ENCODE data around the gene CFAP74.

The CFAP74 gene

DNA sequence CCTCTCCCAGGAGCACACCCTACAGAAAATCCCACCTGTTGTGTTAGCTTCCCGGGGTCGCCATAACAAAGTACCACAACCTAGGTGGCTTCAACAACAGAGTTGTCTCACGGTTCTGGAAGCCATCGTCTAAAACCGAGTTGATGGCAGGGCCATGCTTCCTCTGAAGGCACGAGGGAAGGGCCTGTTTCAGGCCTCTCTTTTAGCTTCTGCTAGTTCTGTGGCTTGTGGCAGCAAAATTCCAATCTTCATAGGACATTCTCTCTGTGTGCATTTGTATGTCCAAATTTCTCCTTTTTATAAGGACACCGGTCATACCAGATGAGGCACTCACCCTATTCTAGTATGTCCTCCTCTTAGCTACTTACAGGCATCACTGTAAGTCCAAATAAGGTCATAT, 3.2 kb downstream of the CFAP74 start:
- no peak overlapping the region for H3K14ac ChIP-seq (ENCODE audit: low read length)
- no peak overlapping the region for H2AK5ac ChIP-seq (ENCODE audit: low read depth, low read length)
- H4K8ac ChIP-seq (ENCODE audit: low read depth, low read length): no peak overlapping the region
- whole genome bisulfite sequencing, 2 donors (ENCODE audit: extremely low coverage in 2 of 2, insufficient read length in 2 of 2, insufficient replicate concordance in 1 of 2): no CpG with 5 or more reads among the region's 7 CpGs
- H3K27ac ChIP-seq (replicated peaks; ENCODE audit: low read length): no peak overlapping the region
- no peak overlapping the region for H3K4me3 ChIP-seq (ENCODE audit: low read length in 2 of 2)
- no peak overlapping the region for H3K4me2 ChIP-seq (ENCODE audit: insufficient read depth, low read length, poor library complexity, severe bottlenecking)
- no peak overlapping the region for H3K4ac ChIP-seq (ENCODE audit: low read length)
- H3K79me1 ChIP-seq (ENCODE audit: low read depth, low read length): no peaks in the 10 kb centered on the region
- no peak overlapping the region for H2BK5ac ChIP-seq (ENCODE audit: low read length)
- no peak overlapping the region for H2BK120ac ChIP-seq (ENCODE audit: low read depth, low read length)
- H3K9me3 ChIP-seq (replicated peaks in 1 of 2; ENCODE audit: control insufficient read depth in 2 of 2, insufficient read depth in 1 of 2, low read depth in 1 of 2, low read length in 2 of 2): no peaks in the 10 kb centered on the region
- no peak for DNase-seq (ENCODE audit: low spot score)
- no peaks in the 10 kb centered on the region for H3K36me3 ChIP-seq (replicated peaks in 1 of 2; ENCODE audit: control insufficient read depth in 2 of 2, insufficient read depth in 2 of 2, low read length in 2 of 2)
- no peak overlapping the region for H2BK12ac ChIP-seq (ENCODE audit: low read length)
- H2BK15ac ChIP-seq (ENCODE audit: low read length): no peak overlapping the region
- H2AFZ ChIP-seq (ENCODE audit: low read length): no peak overlapping the region
- H3K23ac ChIP-seq (ENCODE audit: low read depth, low read length, poor library complexity): no peak overlapping the region
- peaks cover 0 to 18% (median 0%) of the 10 kb centered on the region in 3 experiments for H3K27me3 ChIP-seq (ENCODE audit: control insufficient read depth in 3 of 3, insufficient read depth in 3 of 3, low read depth in 1 of 3, low read length in 3 of 3)
- H3K9ac ChIP-seq (ENCODE audit: low read depth, low read length, poor library complexity): no peak overlapping the region
- H4K91ac ChIP-seq (ENCODE audit: low read depth, low read length, poor library complexity): no peak overlapping the region
- H3K4me1 ChIP-seq (ENCODE audit: control insufficient read depth in 2 of 2, insufficient read depth in 1 of 2, low read depth in 1 of 2, low read length in 2 of 2): peaks cover 4 to 6% of the 10 kb centered on the region in 2 donors
- H3K18ac ChIP-seq (ENCODE audit: low read length): no peak overlapping the region

- Histone ChIP-seq H2BK12ac (ENCODE audit: low read length) (no peak overlapping the region), H4K91ac (ENCODE audit: low read depth, low read length, poor library complexity) (no peak overlapping the region), H3K4me2 (ENCODE audit: insufficient read depth, low read length, poor library complexity, severe bottlenecking) (no peak overlapping the region), H3K14ac (ENCODE audit: low read length) (no peak overlapping the region), H4K8ac (ENCODE audit: low read depth, low read length) (no peak overlapping the region), H3K9me3 (replicated peaks in 1 of 2; ENCODE audit: control insufficient read depth in 2 of 2, insufficient read depth in 1 of 2, low read depth in 1 of 2, low read length in 2 of 2) (no peaks in the 10 kb centered on the region), H3K4me1 (ENCODE audit: control insufficient read depth in 2 of 2, insufficient read depth in 1 of 2, low read depth in 1 of 2, low read length in 2 of 2) (peaks cover 4 to 8% of the 10 kb centered on the region in 2 donors), H3K23ac (ENCODE audit: low read depth, low read length, poor library complexity) (no peak overlapping the region), H2AK5ac (ENCODE audit: low read depth, low read length) (no peak overlapping the region), H3K18ac (ENCODE audit: low read length) (no peak overlapping the region), H3K79me1 (ENCODE audit: low read depth, low read length) (no peaks in the 10 kb centered on the region), H3K27ac (replicated peaks; ENCODE audit: low read length) (no peak overlapping the region), H3K27me3 (ENCODE audit: control insufficient read depth in 3 of 3, insufficient read depth in 3 of 3, low read depth in 1 of 3, low read length in 3 of 3) (peaks cover 0 to 10% (median 0%) of the 10 kb centered on the region in 3 experiments), H3K36me3 (replicated peaks in 1 of 2; ENCODE audit: control insufficient read depth in 2 of 2, insufficient read depth in 2 of 2, low read length in 2 of 2) (no peaks in the 10 kb centered on the region), H3K4ac (ENCODE audit: low read length) (no peak overlapping the region), H2BK15ac (ENCODE audit: low read length) (no peak overlapping the region), H2AFZ (ENCODE audit: low read length) (no peak overlapping the region), H2BK120ac (ENCODE audit: low read depth, low read length) (no peak overlapping the region), H3K9ac (ENCODE audit: low read depth, low read length, poor library complexity) (no peak overlapping the region), H2BK5ac (ENCODE audit: low read length) (no peak overlapping the region), H3K4me3 (ENCODE audit: low read length in 2 of 2) (no peak overlapping the region)
- DNase-seq (ENCODE audit: low spot score): no peak
- WGBS, 2 donors (ENCODE audit: extremely low coverage in 2 of 2, insufficient read length in 2 of 2, insufficient replicate concordance in 1 of 2): no CpG with 5 or more reads among the region's 6 CpGs
These were observed 6.0 kb downstream of the CFAP74 start for GRCh38 chr1:1997576-1997975.

- Histone ChIP-seq H3K27ac (replicated peaks; ENCODE audit: low read length) (no peak overlapping the region), H3K27me3 (ENCODE audit: control insufficient read depth in 3 of 3, insufficient read depth in 3 of 3, low read depth in 1 of 3, low read length in 3 of 3) (peaks cover 0 to 4% (median 0%) of the 10 kb centered on the region in 3 experiments), H2BK120ac (ENCODE audit: low read depth, low read length) (no peak overlapping the region), H3K4ac (ENCODE audit: low read length) (no peak overlapping the region), H3K9ac (ENCODE audit: low read depth, low read length, poor library complexity) (no peak overlapping the region), H2BK5ac (ENCODE audit: low read length) (no peak overlapping the region), H4K91ac (ENCODE audit: low read depth, low read length, poor library complexity) (no peak overlapping the region), H2AK5ac (ENCODE audit: low read depth, low read length) (no peak overlapping the region), H3K18ac (ENCODE audit: low read length) (no peak overlapping the region), H3K4me3 (ENCODE audit: low read length in 2 of 2) (no peak overlapping the region), H4K8ac (ENCODE audit: low read depth, low read length) (no peak overlapping the region), H3K14ac (ENCODE audit: low read length) (no peak overlapping the region), H3K79me1 (ENCODE audit: low read depth, low read length) (no peaks in the 10 kb centered on the region), H3K23ac (ENCODE audit: low read depth, low read length, poor library complexity) (no peak overlapping the region), H3K4me2 (ENCODE audit: insufficient read depth, low read length, poor library complexity, severe bottlenecking) (no peak overlapping the region), H3K9me3 (replicated peaks in 1 of 2; ENCODE audit: control insufficient read depth in 2 of 2, insufficient read depth in 1 of 2, low read depth in 1 of 2, low read length in 2 of 2) (no peaks in the 10 kb centered on the region), H3K36me3 (replicated peaks in 1 of 2; ENCODE audit: control insufficient read depth in 2 of 2, insufficient read depth in 2 of 2, low read length in 2 of 2) (no peaks in the 10 kb centered on the region), H2BK12ac (ENCODE audit: low read length) (no peak overlapping the region), H2BK15ac (ENCODE audit: low read length) (no peak overlapping the region), H2AFZ (ENCODE audit: low read length) (peak overlapping the region; percentile 18), H3K4me1 (ENCODE audit: control insufficient read depth in 2 of 2, insufficient read depth in 1 of 2, low read depth in 1 of 2, low read length in 2 of 2) (peaks cover 4 to 8% of the 10 kb centered on the region in 2 donors)
- no peak for DNase-seq (ENCODE audit: low spot score)
- WGBS, 2 donors (ENCODE audit: extremely low coverage in 2 of 2, insufficient read length in 2 of 2, insufficient replicate concordance in 1 of 2): no CpG with 5 or more reads among the region's 12 CpGs
These were observed 7.4 kb downstream of the CFAP74 start for GRCh38 chr1:1996207-1996651.

DNA sequence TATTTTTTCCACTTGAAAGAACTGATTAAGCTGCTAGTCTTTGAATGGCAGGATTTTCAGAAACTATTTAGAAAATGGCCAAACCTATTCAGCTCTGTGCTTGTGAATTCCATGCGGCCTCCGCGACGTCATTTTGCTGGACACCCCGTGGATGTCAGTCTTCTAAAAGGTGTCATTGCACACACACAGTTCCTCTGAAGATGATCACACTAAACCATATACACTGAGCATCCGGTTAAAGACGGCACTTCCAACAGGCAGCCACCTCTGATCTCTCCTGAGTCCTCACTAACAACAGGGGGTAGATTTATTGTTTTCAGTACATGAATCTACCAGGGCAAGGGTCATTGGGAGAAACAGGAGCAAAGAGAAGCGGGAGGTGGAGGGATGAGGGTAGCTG, 9.1 kb downstream of the CFAP74 start:
- no CpG with 5 or more reads among the region's 8 CpGs for WGBS, 2 donors (ENCODE audit: extremely low coverage in 2 of 2, insufficient read length in 2 of 2, insufficient replicate concordance in 1 of 2)
- Histone ChIP-seq H3K14ac (ENCODE audit: low read length) (no peak overlapping the region), H3K4me1 (ENCODE audit: control insufficient read depth in 2 of 2, insufficient read depth in 1 of 2, low read depth in 1 of 2, low read length in 2 of 2) (peaks cover 4 to 9% of the 10 kb centered on the region in 2 donors), H3K9me3 (replicated peaks in 1 of 2; ENCODE audit: control insufficient read depth in 2 of 2, insufficient read depth in 1 of 2, low read depth in 1 of 2, low read length in 2 of 2) (no peaks in the 10 kb centered on the region), H2AFZ (ENCODE audit: low read length) (no peak overlapping the region), H2AK5ac (ENCODE audit: low read depth, low read length) (no peak overlapping the region), H3K36me3 (replicated peaks in 1 of 2; ENCODE audit: control insufficient read depth in 2 of 2, insufficient read depth in 2 of 2, low read length in 2 of 2) (no peaks in the 10 kb centered on the region), H2BK12ac (ENCODE audit: low read length) (no peak overlapping the region), H2BK15ac (ENCODE audit: low read length) (no peak overlapping the region), H3K9ac (ENCODE audit: low read depth, low read length, poor library complexity) (no peak overlapping the region), H3K27me3 (ENCODE audit: control insufficient read depth in 3 of 3, insufficient read depth in 3 of 3, low read depth in 1 of 3, low read length in 3 of 3) (peaks cover 0 to 11% (median 0%) of the 10 kb centered on the region in 3 experiments), H3K4ac (ENCODE audit: low read length) (no peak overlapping the region), H4K8ac (ENCODE audit: low read depth, low read length) (no peak overlapping the region), H3K18ac (ENCODE audit: low read length) (no peak overlapping the region), H3K79me1 (ENCODE audit: low read depth, low read length) (no peaks in the 10 kb centered on the region), H3K23ac (ENCODE audit: low read depth, low read length, poor library complexity) (no peak overlapping the region), H2BK5ac (ENCODE audit: low read length) (no peak overlapping the region), H3K4me3 (ENCODE audit: low read length in 2 of 2) (no peak overlapping the region), H2BK120ac (ENCODE audit: low read depth, low read length) (no peak overlapping the region), H3K27ac (replicated peaks; ENCODE audit: low read length) (peak overlapping the region; percentile 2), H4K91ac (ENCODE audit: low read depth, low read length, poor library complexity) (no peak overlapping the region), H3K4me2 (ENCODE audit: insufficient read depth, low read length, poor library complexity, severe bottlenecking) (no peak overlapping the region)
- no peak for DNase-seq (ENCODE audit: low spot score)

All from neuronal stem cell (in vitro differentiated cells).